PC-9 (cell line): ENCODE results near the gene RDM1. TPM values are rescaled to one million over a fixed set of nuclear protein-coding genes. Genes with fewer than 3 reads are reported as not detected.

Experiments
- BruUV-seq: library from RNA; stranded (reverse); fragments of 400-500 nt; replicated peaks from 2 replicates; lab custom pipeline; 2021; lab: Mats Ljungman, UMichigan
- CTCF ChIA-PET: fragments of 300-600 bp; sonication (Branson Sonifier 250); formaldehyde crosslinking; loops from one replicate; lab custom pipeline; 2022; ENCODE audit warnings: antibody characterized with exemption; lab: Charles Lee
- POLR2A ChIA-PET: fragments of 300-600 bp; sonication (Branson Sonifier 250); formaldehyde crosslinking; loops from one replicate; lab custom pipeline; 2022; ENCODE audit warnings: antibody characterized with exemption; ENCODE audit not compliant: unreplicated experiment; lab: Charles Lee
- DNase-seq, 2 experiments: peaks; one replicate each; pipeline versions ENCODE4 v3.0.0 to v3.0.0-alpha.2; 2015 to 2022; ENCODE audit warnings: mixed read lengths in 1 of 2
- H2AFZ ChIP-seq: fragments of 200-600 bp; sonication (generic); 2 replicates; pipeline ENCODE4 v1.8.1; 2017; ENCODE audit warnings: antibody characterized with exemption
- H3F3A ChIP-seq: fragments of 200-600 bp; sonication (generic); 2 replicates; pipeline ENCODE4 v1.8.1; 2017; ENCODE audit warnings: antibody characterized with exemption, mild to moderate bottlenecking, low read depth; ENCODE audit not compliant: insufficient read depth
- H3K27ac ChIP-seq: fragments of 200-600 bp; sonication (generic); 2 replicates; pipeline ENCODE4 v1.6.1; 2016; ENCODE audit warnings: mixed run types
- H3K27me3 ChIP-seq: fragments of 200-600 bp; sonication (generic); 2 replicates; pipeline ENCODE4 v1.6.1; 2016; ENCODE audit warnings: low read depth, mixed run types; ENCODE audit not compliant: insufficient read depth
- H3K36me3 ChIP-seq: fragments of 200-600 bp; sonication (generic); 2 replicates; pipeline ENCODE4 v1.6.1; 2016; ENCODE audit warnings: low read depth, mixed run types
- H3K4me1 ChIP-seq: fragments of 200-600 bp; sonication (generic); replicated peaks from 2 replicates; pipeline ENCODE4 v1.6.1; 2016; ENCODE audit warnings: mixed run types; ENCODE audit not compliant: insufficient read depth
- H3K4me2 ChIP-seq: fragments of 200-600 bp; sonication (generic); 2 replicates; pipeline ENCODE4 v1.6.1; 2017; ENCODE audit warnings: mixed run types
- H3K4me3 ChIP-seq: fragments of 200-600 bp; sonication (generic); 2 replicates; pipeline ENCODE4 v1.6.1; 2016; ENCODE audit warnings: mixed run types
- H3K79me2 ChIP-seq: fragments of 200-600 bp; sonication (generic); 2 replicates; pipeline ENCODE4 v1.6.1; 2017; ENCODE audit warnings: low read depth, mixed run types
- H3K9me2 ChIP-seq: fragments of 200-600 bp; sonication (generic); 2 replicates; pipeline ENCODE4 v1.8.1; 2017; ENCODE audit warnings: mild to moderate bottlenecking; ENCODE audit not compliant: insufficient read depth
- H3K9me3 ChIP-seq: fragments of 200-600 bp; sonication (generic); 2 replicates; pipeline ENCODE4 v1.8.1; 2016; ENCODE audit warnings: low read depth; ENCODE audit not compliant: insufficient read depth
- H4K20me1 ChIP-seq: fragments of 200-600 bp; sonication (generic); 2 replicates; pipeline ENCODE4 v1.8.1; 2017; ENCODE audit not compliant: insufficient read depth
- CTCF ChIP-seq: fragments of 200-600 bp; sonication (generic); conservative IDR thresholded peaks from 2 replicates; pipeline ENCODE4 v1.6.1; 2017; ENCODE audit warnings: mixed run types, antibody characterized with exemption, mild to moderate bottlenecking, moderate library complexity
- EZH2 ChIP-seq: fragments of 200-600 bp; sonication (generic); IDR thresholded peaks from 2 replicates; pipeline ENCODE4 v1.8.0; 2017; ENCODE audit warnings: antibody characterized with exemption, low read depth
- intact Hi-C: fragments of 100-400 bp; cut with micrococcal nuclease; formaldehyde crosslinking; loops from one replicate; pipeline ENCODE4 v1.10.0; 2022; ENCODE audit not compliant: unreplicated experiment
- total RNA-seq: library from RNA; stranded (reverse); gene quantifications from 2 replicates; pipeline ENCODE4 v1.2.3, GENCODE V29; 2021

RDM1 gene
- total RNA-seq, 1 experiment from 2014 or later, result 14.5 TPM

GRCh38 chr17:35931794-35932425 is 1.3 kb upstream of the RDM1 start:
- H2AFZ ChIP-seq, result no peak overlapping the region
- BruUV-seq, result no TSS peak
- no peaks in the 10 kb centered on the region for H3K9me2 ChIP-seq
- no peak overlapping the region for H3K27ac ChIP-seq
- no peak for TF ChIP-seq EZH2
- H3K4me2 ChIP-seq, result no peak overlapping the region
- no peaks in the 10 kb centered on the region for H3K9me3 ChIP-seq
- peaks cover 8% of the 10 kb centered on the region; the same call in 1 of the 2 replicates for H3K27me3 ChIP-seq
- no peaks in the 10 kb centered on the region for H3F3A ChIP-seq
- H3K4me1 ChIP-seq, result no peaks in the 10 kb centered on the region
- no peak for DNase-seq
- ChIA-PET POLR2A (no interaction called here), CTCF (no interaction called here)
- no peaks in the 10 kb centered on the region for H4K20me1 ChIP-seq
- H3K36me3 ChIP-seq, result no peaks in the 10 kb centered on the region
- no peak overlapping the region for H3K4me3 ChIP-seq
- intact Hi-C loops, result no loop called here
- no peaks in the 10 kb centered on the region for H3K79me2 ChIP-seq

GRCh38 chr17:35927714-35928113 is 2.9 kb downstream of the RDM1 start:
- Histone ChIP-seq H3K4me1 (no peaks in the 10 kb centered on the region), H3K27me3 (peaks cover 3% of the 10 kb centered on the region; the same call in 1 of the 2 replicates), H3K36me3 (no peaks in the 10 kb centered on the region), H2AFZ (no peak overlapping the region), H3K9me3 (no peaks in the 10 kb centered on the region), H3F3A (no peaks in the 10 kb centered on the region), H3K79me2 (no peaks in the 10 kb centered on the region), H4K20me1 (no peaks in the 10 kb centered on the region), H3K4me2 (no peak overlapping the region), H3K9me2 (no peaks in the 10 kb centered on the region), H3K4me3 (no peak overlapping the region), H3K27ac (no peak overlapping the region)
- intact Hi-C loops, result no loop called here
- no TSS peak for BruUV-seq
- ChIA-PET POLR2A (no interaction called here), CTCF (no interaction called here)
- no peak for DNase-seq
- TF ChIP-seq CTCF (no peak), EZH2 (no peak)

DNA sequence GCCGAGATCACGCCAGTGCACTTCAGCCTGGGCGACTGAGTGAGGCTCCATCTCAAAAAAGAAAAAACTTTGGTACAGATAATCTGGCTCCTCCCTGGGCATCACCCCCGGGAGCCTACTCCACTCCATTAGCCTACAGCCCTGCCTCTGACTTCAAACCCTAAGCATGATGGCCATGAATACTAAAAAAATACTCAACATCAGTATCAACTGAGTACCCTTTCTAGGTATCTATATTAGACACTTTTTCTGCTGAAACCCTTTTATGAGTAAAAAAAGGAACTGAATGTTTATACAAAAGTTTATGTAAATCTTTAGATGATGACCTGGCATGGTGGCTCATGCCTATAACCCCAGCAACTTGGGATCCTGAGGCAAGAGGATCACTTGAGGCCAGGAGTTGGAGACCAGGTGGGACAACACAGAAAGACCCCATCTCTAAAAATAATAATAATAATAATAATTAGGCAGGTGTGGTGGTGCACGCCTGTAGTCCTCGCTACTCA is 6.9 kb downstream of the RDM1 start:
- no peaks in the 10 kb centered on the region for H3K9me3 ChIP-seq
- DNase-seq, result no peak
- H3K27me3 ChIP-seq, result 0 out of 2 replicates have a peak, but pooled peaks cover 3% of the 10 kb centered on the region
- ChIA-PET CTCF (no interaction called here), POLR2A (no interaction called here)
- H4K20me1 ChIP-seq, result no peaks in the 10 kb centered on the region
- no peak overlapping the region for H3K27ac ChIP-seq
- H3K36me3 ChIP-seq, result no peaks in the 10 kb centered on the region
- H3F3A ChIP-seq, result no peaks in the 10 kb centered on the region
- no peaks in the 10 kb centered on the region for H3K79me2 ChIP-seq
- TF ChIP-seq EZH2, result no peak
- TF ChIP-seq CTCF, result no peak
- H3K9me2 ChIP-seq, result no peaks in the 10 kb centered on the region
- no peak overlapping the region for H2AFZ ChIP-seq
- no TSS peak for BruUV-seq
- H3K4me2 ChIP-seq, result no peak overlapping the region
- intact Hi-C loops, result no loop called here
- H3K4me3 ChIP-seq, result no peak overlapping the region
- H3K4me1 ChIP-seq, result no peaks in the 10 kb centered on the region

GRCh38 chr17:35920229-35920628 is 10.3 kb downstream of the RDM1 start:
- H4K20me1 ChIP-seq, result no peaks in the 10 kb centered on the region
- no peak overlapping the region for H2AFZ ChIP-seq
- H3K27ac ChIP-seq, result no peak overlapping the region
- intact Hi-C loops, result no loop called here
- no peak for TF ChIP-seq CTCF
- TF ChIP-seq EZH2, result no peak
- no peaks in the 10 kb centered on the region for H3K79me2 ChIP-seq
- H3K4me2 ChIP-seq, result no peak overlapping the region
- no TSS peak for BruUV-seq
- H3K9me3 ChIP-seq, result no peaks in the 10 kb centered on the region
- POLR2A ChIA-PET, result no interaction called here
- H3K4me3 ChIP-seq, result no peak overlapping the region
- CTCF ChIA-PET, result no interaction called here
- no peaks in the 10 kb centered on the region for H3K9me2 ChIP-seq
- 0 out of 2 replicates have a peak, but pooled peaks cover 8% of the 10 kb centered on the region for H3K27me3 ChIP-seq
- no peaks in the 10 kb centered on the region for H3F3A ChIP-seq
- DNase-seq, result no peak
- H3K36me3 ChIP-seq, result no peaks in the 10 kb centered on the region
- no peaks in the 10 kb centered on the region for H3K4me1 ChIP-seq
